ENCODE measurements around the gene SNRNP27.
A peak's percentile ranks its signal among the peaks of the same experiment; 100 is the strongest.

SNRNP27 gene

DNA sequence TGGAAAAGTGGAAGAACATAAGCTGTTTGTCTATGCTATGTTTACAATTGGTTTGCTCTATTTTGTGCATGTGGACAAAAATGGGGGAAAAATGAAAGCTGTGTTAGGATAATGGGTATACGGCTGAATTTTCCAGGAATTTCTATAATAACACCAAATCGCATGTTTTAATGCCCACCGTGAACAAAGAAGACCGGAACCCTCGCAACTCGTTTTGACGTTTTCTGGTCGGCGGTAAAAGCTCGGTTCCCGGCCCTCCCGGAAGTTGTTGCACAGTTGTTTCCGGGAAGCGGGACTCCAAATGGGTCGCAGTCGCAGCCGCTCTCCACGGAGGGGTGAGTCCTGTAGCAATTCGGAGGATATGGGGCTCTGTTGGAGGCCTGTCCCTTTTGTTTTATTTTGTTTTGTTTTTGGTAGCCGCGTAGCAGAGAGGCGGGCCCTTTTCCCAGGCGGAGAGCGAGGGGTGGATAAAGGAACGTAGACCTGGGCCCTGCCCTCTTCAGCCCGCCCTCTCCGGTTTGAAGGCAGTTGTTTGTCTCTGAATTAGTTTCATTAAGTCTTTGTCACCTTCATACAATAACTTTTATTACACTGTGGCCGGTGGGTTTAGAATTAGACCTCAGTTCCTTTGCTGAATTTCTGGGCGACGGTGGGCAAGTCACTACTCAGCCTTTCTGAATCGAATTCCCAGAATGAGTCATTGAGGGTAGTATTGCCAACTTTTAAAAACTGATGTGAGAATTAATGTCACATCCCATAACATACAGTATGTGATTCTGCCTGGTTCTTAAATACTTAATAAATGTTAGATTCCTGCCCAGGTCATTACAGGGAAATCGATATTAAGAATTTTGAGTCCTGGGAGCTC, at the start of gene SNRNP27:
Gene SNRNP27 (plus strand): TSS at position 273 of the 868 bp plus-strand sequence. CDS start 29 bp downstream, at position 302.
- TF ChIP-seq, protein P1, sequence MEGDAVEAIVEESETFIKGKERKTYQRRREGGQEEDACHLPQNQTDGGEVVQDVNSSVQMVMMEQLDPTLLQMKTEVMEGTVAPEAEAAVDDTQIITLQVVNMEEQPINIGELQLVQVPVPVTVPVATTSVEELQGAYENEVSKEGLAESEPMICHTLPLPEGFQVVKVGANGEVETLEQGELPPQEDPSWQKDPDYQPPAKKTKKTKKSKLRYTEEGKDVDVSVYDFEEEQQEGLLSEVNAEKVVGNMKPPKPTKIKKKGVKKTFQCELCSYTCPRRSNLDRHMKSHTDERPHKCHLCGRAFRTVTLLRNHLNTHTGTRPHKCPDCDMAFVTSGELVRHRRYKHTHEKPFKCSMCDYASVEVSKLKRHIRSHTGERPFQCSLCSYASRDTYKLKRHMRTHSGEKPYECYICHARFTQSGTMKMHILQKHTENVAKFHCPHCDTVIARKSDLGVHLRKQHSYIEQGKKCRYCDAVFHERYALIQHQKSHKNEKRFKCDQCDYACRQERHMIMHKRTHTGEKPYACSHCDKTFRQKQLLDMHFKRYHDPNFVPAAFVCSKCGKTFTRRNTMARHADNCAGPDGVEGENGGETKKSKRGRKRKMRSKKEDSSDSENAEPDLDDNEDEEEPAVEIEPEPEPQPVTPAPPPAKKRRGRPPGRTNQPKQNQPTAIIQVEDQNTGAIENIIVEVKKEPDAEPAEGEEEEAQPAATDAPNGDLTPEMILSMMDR (IDR thresholded peaks at IDR 0.05; ENCODE audit: low read depth, low read length), result no peak
- Histone ChIP-seq H3K36me3 (peaks cover 32% of the 10 kb centered on the region), H3K9me3 (ENCODE audit: severe bottlenecking) (peaks cover 9% of the 10 kb centered on the region), H3K27ac (peak within 1 kb of the TSS; percentile 66), H3K4me3 (ENCODE audit: low read depth, low read length) (peak within 1 kb of the TSS; percentile 84), H3K27me3 (ENCODE audit: insufficient read depth, low read depth, severe bottlenecking) (no peaks in the 10 kb centered on the region)
- peak; percentile 84 for DNase-seq

GRCh38 chr2:69843993-69844392, 49.8 kb upstream of the SNRNP27 start:
- no peak overlapping the region for H3K27ac ChIP-seq
- H3K9me3 ChIP-seq (ENCODE audit: severe bottlenecking), result no peaks in the 10 kb centered on the region
- TF ChIP-seq, protein P1 (IDR thresholded peaks at IDR 0.05; ENCODE audit: low read depth, low read length), result no peak
- peaks cover 67% of the 10 kb centered on the region for H3K36me3 ChIP-seq
- no peak overlapping the region for H3K4me3 ChIP-seq (ENCODE audit: low read depth, low read length)
- DNase-seq, result no peak
- H3K27me3 ChIP-seq (ENCODE audit: insufficient read depth, low read depth, severe bottlenecking), result no peaks in the 10 kb centered on the region

DNA sequence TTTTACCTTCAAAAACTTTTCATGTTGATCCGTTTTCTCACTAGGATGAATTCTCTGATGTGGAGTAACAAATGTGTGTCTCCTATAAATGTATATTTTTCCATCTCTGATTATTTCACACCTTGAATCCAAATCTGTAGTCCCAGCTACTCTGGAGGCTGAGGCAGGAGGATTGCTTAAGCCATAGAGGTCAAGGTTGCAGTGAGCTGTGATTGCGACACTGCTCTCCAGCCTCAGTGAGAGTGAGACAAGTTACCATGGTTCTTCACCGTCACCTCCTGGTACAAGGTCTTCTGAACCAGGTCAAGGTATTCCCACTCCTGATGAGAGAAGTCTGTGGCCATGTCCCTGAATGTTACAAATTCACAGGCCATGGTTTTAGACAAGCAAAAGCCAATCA, 49.2 kb upstream of the SNRNP27 start:
- H3K36me3 ChIP-seq, result peaks cover 65% of the 10 kb centered on the region
- no peak for DNase-seq
- TF ChIP-seq, protein P1 (IDR thresholded peaks at IDR 0.05; ENCODE audit: low read depth, low read length), result no peak

GRCh38 chr2:69846182-69847067, 47.3 kb upstream of the SNRNP27 start:
- Histone ChIP-seq H3K9me3 (ENCODE audit: severe bottlenecking) (no peaks in the 10 kb centered on the region), H3K36me3 (peaks cover 68% of the 10 kb centered on the region), H3K27ac (no peak overlapping the region), H3K4me3 (ENCODE audit: low read depth, low read length) (no peak overlapping the region), H3K27me3 (ENCODE audit: insufficient read depth, low read depth, severe bottlenecking) (no peaks in the 10 kb centered on the region)
- TF ChIP-seq, protein P1 (IDR thresholded peaks at IDR 0.05; ENCODE audit: low read depth, low read length), result no peak
- no peak for DNase-seq

More for the DNA sequence above, 49.2 kb upstream of the SNRNP27 start:
- no peaks in the 10 kb centered on the region for H3K27me3 ChIP-seq (ENCODE audit: insufficient read depth, low read depth, severe bottlenecking)
- H3K27ac ChIP-seq, result no peak overlapping the region
- H3K4me3 ChIP-seq (ENCODE audit: low read depth, low read length), result no peak overlapping the region
- no peaks in the 10 kb centered on the region for H3K9me3 ChIP-seq (ENCODE audit: severe bottlenecking)

DNA sequence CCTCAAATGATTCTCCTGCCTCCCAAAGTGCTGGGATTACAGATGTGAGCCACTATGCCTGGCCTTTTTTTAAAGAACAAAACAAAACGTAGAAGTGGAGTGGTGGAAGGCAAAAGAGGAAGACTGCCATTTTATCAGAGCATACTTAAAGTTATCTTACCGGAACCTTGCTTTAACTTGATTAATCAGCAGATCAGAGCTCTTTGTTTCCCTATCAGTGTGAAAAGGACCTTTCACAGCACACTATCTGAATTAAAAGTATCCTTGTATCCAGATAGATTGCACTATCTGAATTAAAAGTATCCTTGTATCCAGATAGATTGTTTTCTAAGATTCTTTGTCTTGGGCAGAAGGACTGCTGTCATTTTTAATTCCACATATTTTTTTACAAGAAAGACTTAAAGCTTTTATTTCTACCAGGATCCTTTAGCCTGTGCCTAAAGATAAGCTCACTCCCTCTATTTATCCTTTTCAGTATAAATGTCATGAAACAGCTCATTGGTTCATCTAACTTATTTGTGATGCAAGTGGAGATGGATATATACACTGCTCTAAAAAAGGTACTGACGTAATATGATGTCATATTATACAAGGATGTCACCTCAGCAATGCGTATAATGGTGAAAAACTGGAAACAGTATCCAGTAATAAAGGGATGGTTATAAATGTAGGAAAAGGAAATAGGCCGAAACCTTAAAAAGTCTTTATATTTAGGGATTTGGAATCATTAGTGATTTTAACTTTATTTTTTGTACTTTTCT, 46.5 kb upstream of the SNRNP27 start:
- TF ChIP-seq, protein P1 (IDR thresholded peaks at IDR 0.05; ENCODE audit: low read depth, low read length), result no peak
- no peaks in the 10 kb centered on the region for H3K9me3 ChIP-seq (ENCODE audit: severe bottlenecking)
- H3K4me3 ChIP-seq (ENCODE audit: low read depth, low read length), result no peak overlapping the region
- H3K27ac ChIP-seq, result no peak overlapping the region
- DNase-seq, result no peak
- H3K36me3 ChIP-seq, result peaks cover 68% of the 10 kb centered on the region
- no peaks in the 10 kb centered on the region for H3K27me3 ChIP-seq (ENCODE audit: insufficient read depth, low read depth, severe bottlenecking)
